Immature natural killer cell (primary cell): ENCODE data around the gene DLG2. TPM values are rescaled to one million over a fixed set of nuclear protein-coding genes. Genes with fewer than 3 reads are reported as not detected.

Experiments
- DNase-seq, 3 donors: peaks; one replicate each; pipeline ENCODE4 v3.0.0; 2022; ENCODE audit warnings: mixed read lengths in 1 of 3
- H3K27ac Mint-ChIP-seq, 6 donors: one replicate each; pipeline ENCODE4 v1.8.0; 2020; ENCODE audit warnings: mixed read lengths in 6 of 6, mild to moderate bottlenecking in 5 of 6, inconsistent platforms in 4 of 6, moderate library complexity in 3 of 6
- H3K27me3 Mint-ChIP-seq, 3 donors: one replicate each; pipeline ENCODE4 v1.8.0; 2020 to 2021; ENCODE audit warnings: low read depth in 3 of 3, mild to moderate bottlenecking in 3 of 3, mixed read lengths in 3 of 3, moderate library complexity in 3 of 3, inconsistent platforms in 1 of 3
- H3K36me3 Mint-ChIP-seq, 3 donors: one replicate each; pipeline ENCODE4 v1.8.0; 2020; ENCODE audit warnings: mixed read lengths in 3 of 3, inconsistent platforms in 2 of 3, mild to moderate bottlenecking in 2 of 3
- H3K4me1 Mint-ChIP-seq, 2 donors: one replicate each; pipeline ENCODE4 v1.8.0; 2020; ENCODE audit warnings: inconsistent platforms in 2 of 2, mild to moderate bottlenecking in 2 of 2, mixed read lengths in 2 of 2, moderate library complexity in 1 of 2
- H3K4me3 Mint-ChIP-seq, 5 donors: one replicate each; pipeline ENCODE4 v1.8.0; 2020; ENCODE audit warnings: mild to moderate bottlenecking in 5 of 5, mixed read lengths in 5 of 5, inconsistent platforms in 3 of 5, moderate library complexity in 3 of 5
- H3K9me3 Mint-ChIP-seq, 6 donors: one replicate each; pipeline ENCODE4 v1.8.0; 2020; ENCODE audit warnings: mild to moderate bottlenecking in 6 of 6, mixed read lengths in 6 of 6, inconsistent platforms in 4 of 6, moderate library complexity in 3 of 6
- polyA plus RNA-seq, 3 donors: library from polyadenylated mRNA; unstranded; fragments of 300-500 nt; fragmentation: Illumina TruSeq; gene quantifications; one replicate each; pipeline ENCODE4 v1.2.3, GENCODE V29; 2021

The DLG2 gene
- polyA plus RNA-seq, 3 donors from 2014 or later = 0.57 to 1.9 (median 1.2) TPM

- Mint-ChIP-seq H3K36me3 (no peaks in the 10 kb centered on the region), H3K9me3 (peaks cover 3 to 12% (median 6%) of the 10 kb centered on the region in 6 donors), H3K4me1 (no peaks in the 10 kb centered on the region), H3K27ac (no peak overlapping the region), H3K27me3 (peaks cover 0 to 3% (median 0%) of the 10 kb centered on the region in 3 donors), H3K4me3 (no peak overlapping the region)
- no peak for DNase-seq
Observed at GRCh38 chr11:83409476-83409875, 2217.7 kb downstream of the DLG2 start.

GRCh38 chr11:83408946-83409345 is 2218.2 kb downstream of the DLG2 start:
- Mint-ChIP-seq H3K4me3 (no peak overlapping the region), H3K27ac (no peak overlapping the region), H3K9me3 (peaks cover under 1 to 9% (median 5%) of the 10 kb centered on the region in 6 donors), H3K4me1 (no peaks in the 10 kb centered on the region), H3K36me3 (no peaks in the 10 kb centered on the region), H3K27me3 (peaks cover 0 to 3% (median under 1%) of the 10 kb centered on the region in 3 donors)
- DNase-seq = no peak

Other genes with a start within 250 kb of the DLG2 start
- gene TMEM126B, start 1.2 kb upstream of the DLG2 start, polyA plus RNA-seq = 100 to 1,000 TPM in 1 of 3 donors, 10 to 100 TPM in 2; 67.0 to 101 (median 68.9) TPM
- gene TMEM126A, start 20.6 kb upstream of the DLG2 start, polyA plus RNA-seq = 10 to 100 TPM; 60.9 to 85.2 (median 62.0) TPM
- 10 to 100 TPM in 2 of 3 donors, 1 to 10 TPM in 1; 8.5 to 22.5 (median 11.4) TPM for gene CREBZF, start 37.8 kb upstream of the DLG2 start, polyA plus RNA-seq
- not detected for gene CCDC89, start 58.9 kb upstream of the DLG2 start, polyA plus RNA-seq
- 10 to 100 TPM; 26.1 to 67.0 (median 33.3) TPM for gene SYTL2, start 183.8 kb upstream of the DLG2 start, polyA plus RNA-seq
- not detected for gene CCDC83, start 228.0 kb upstream of the DLG2 start, polyA plus RNA-seq